ENCODE results near the gene TMEM17.
"Not testable (repeated sequence)": the region's sequence is repeated elsewhere in the genome, so short reads cannot be mapped to it uniquely, and the experiment has no call there.

Gene TMEM17

GRCh38 chr2:62505750-62506420 is at the start of gene TMEM17:
Gene TMEM17 (minus strand): TSS chr2:62506195. CDS start chr2:62506129, 66 bp downstream.
- peak; percentile 57 for DNase-seq (ENCODE audit: low read depth)

GRCh38 chr2:62554440-62554839 is 48.4 kb upstream of the TMEM17 start:
- DNase-seq (ENCODE audit: low read depth), result no peak

GRCh38 chr2:62550461-62550860 is 44.5 kb upstream of the TMEM17 start:
- no peak for DNase-seq (ENCODE audit: low read depth)

- DNase-seq (ENCODE audit: low read depth), result no peak
Measured at GRCh38 chr2:62547854-62548253, 41.9 kb upstream of the TMEM17 start.

- DNase-seq (ENCODE audit: low read depth), result no peak
Measured at GRCh38 chr2:62545261-62545660, 39.3 kb upstream of the TMEM17 start.

GRCh38 chr2:62540408-62541168 is 34.6 kb upstream of the TMEM17 start:
- DNase-seq (ENCODE audit: low read depth), result no peak

GRCh38 chr2:62539606-62540407 is 33.8 kb upstream of the TMEM17 start:
- no peak for DNase-seq (ENCODE audit: low read depth)

- DNase-seq (ENCODE audit: low read depth), result no peak
Measured at GRCh38 chr2:62538756-62539155, 32.8 kb upstream of the TMEM17 start.

GRCh38 chr2:62537814-62538213 is 31.8 kb upstream of the TMEM17 start:
- DNase-seq (ENCODE audit: low read depth), result no peak

GRCh38 chr2:62536873-62537547 is 31.0 kb upstream of the TMEM17 start:
- no peak for DNase-seq (ENCODE audit: low read depth)

GRCh38 chr2:62535521-62535920 is 29.5 kb upstream of the TMEM17 start:
- DNase-seq (ENCODE audit: low read depth), result not testable (repeated sequence)

- no peak for DNase-seq (ENCODE audit: low read depth)
Measured at GRCh38 chr2:62531594-62531993, 25.6 kb upstream of the TMEM17 start.

- no peak for DNase-seq (ENCODE audit: low read depth)
Measured at GRCh38 chr2:62529758-62530157, 23.8 kb upstream of the TMEM17 start.

- DNase-seq (ENCODE audit: low read depth), result no peak
Measured at GRCh38 chr2:62527478-62528210, 21.6 kb upstream of the TMEM17 start.

GRCh38 chr2:62526531-62527381 is 20.8 kb upstream of the TMEM17 start:
- DNase-seq (ENCODE audit: low read depth), result no peak

- no peak for DNase-seq (ENCODE audit: low read depth)
Measured at GRCh38 chr2:62525549-62526269, 19.7 kb upstream of the TMEM17 start.

GRCh38 chr2:62524293-62524941 is 18.4 kb upstream of the TMEM17 start:
- no peak for DNase-seq (ENCODE audit: low read depth)

- DNase-seq (ENCODE audit: low read depth), result not testable (repeated sequence)
Measured at GRCh38 chr2:62521061-62521460, 15.1 kb upstream of the TMEM17 start.

- DNase-seq (ENCODE audit: low read depth), result no peak
Measured at GRCh38 chr2:62512384-62512783, 6.4 kb upstream of the TMEM17 start.

Measured in non-pigmented ciliary epithelial cell (primary cell).